ENCODE results near the gene CDH1. TPM values are rescaled to one million over a fixed set of nuclear protein-coding genes. Genes with fewer than 3 reads are reported as not detected.

CDH1 gene
- total and polyA plus RNA-seq, 11 donors = 0.08 to 5.3 (median 0.27) TPM; not detected in 8

- no peak for DNase-seq
- Histone ChIP-seq H3K4me1 (no peaks in the 10 kb centered on the region), H3K27me3 (peaks cover 0 to 4% (median 0%) of the 10 kb centered on the region in 9 donors), H3K27ac (no peak overlapping the region), H3K36me3 (no peaks in the 10 kb centered on the region), H3K9me3 (peaks cover 0 to 6% (median 0%) of the 10 kb centered on the region in 12 donors), H3K4me3 (no peak overlapping the region)
- TF ChIP-seq POLR2A (IDR thresholded peaks at IDR 0.05) = no peak
- no peak for TF ChIP-seq CTCF (IDR thresholded peaks at IDR 0.05)
- ATAC-seq = no peak
- WGBS, 4 donors = 79 to 81% (median 80%) methylated on average over 6 of the region's 6 CpGs
- intact Hi-C loops (cut with DNase I) = no loop called here
Observed at GRCh38 chr16:68826652-68827051, 89.6 kb downstream of the CDH1 start.

GRCh38 chr16:68833251-68833650, 96.2 kb downstream of the CDH1 start:
- no peaks in the 10 kb centered on the region for H3K4me1 ChIP-seq
- peaks cover 0 to 4% (median 0%) of the 10 kb centered on the region in 9 donors for H3K27me3 ChIP-seq
- no peaks in the 10 kb centered on the region for H3K36me3 ChIP-seq
- DNase-seq (no peak), ATAC-seq (no peak)
- intact Hi-C loops (cut with DNase I) = no loop called here
- H3K27ac ChIP-seq = no peak overlapping the region
- H3K4me3 ChIP-seq = no peak overlapping the region
- 81 to 85% (median 82%) methylated on average over 14 of the region's 14 CpGs for WGBS, 4 donors
- H3K9me3 ChIP-seq = no peaks in the 10 kb centered on the region
- TF ChIP-seq CTCF (IDR thresholded peaks at IDR 0.05) = no peak
- TF ChIP-seq POLR2A (IDR thresholded peaks at IDR 0.05) = no peak

- no peak for DNase-seq
- Histone ChIP-seq H3K27ac (no peak overlapping the region), H3K9me3 (no peaks in the 10 kb centered on the region), H3K4me1 (no peaks in the 10 kb centered on the region), H3K36me3 (no peaks in the 10 kb centered on the region), H3K4me3 (no peak overlapping the region), H3K27me3 (peaks cover 0 to 4% (median 0%) of the 10 kb centered on the region in 9 donors)
- TF ChIP-seq CTCF (IDR thresholded peaks at IDR 0.05) (no peak), POLR2A (IDR thresholded peaks at IDR 0.05) (no peak)
- intact Hi-C loops (cut with DNase I) = no loop called here
- WGBS, 4 donors = 95 to 100% (median 99%) methylated on average over 1 of the region's 1 CpG
- no peak for ATAC-seq
Observed at GRCh38 chr16:68834550-68834949, 97.5 kb downstream of the CDH1 start.

- no peak for TF ChIP-seq POLR2A (IDR thresholded peaks at IDR 0.05)
- TF ChIP-seq CTCF (IDR thresholded peaks at IDR 0.05) = no peak
- DNase-seq (no peak), ATAC-seq (no peak)
- Histone ChIP-seq H3K4me3 (no peak overlapping the region), H3K4me1 (no peaks in the 10 kb centered on the region), H3K27me3 (no peaks in the 10 kb centered on the region), H3K36me3 (no peaks in the 10 kb centered on the region), H3K9me3 (no peaks in the 10 kb centered on the region), H3K27ac (no peak overlapping the region)
- WGBS, 4 donors = 72 to 80% (median 77%) methylated on average over 5 of the region's 5 CpGs
- intact Hi-C loops (cut with DNase I) = no loop called here
Observed at GRCh38 chr16:68835970-68836369, 98.9 kb downstream of the CDH1 start.

All from heart left ventricle (tissue), 16 donors.